GM19467 (cell line): ENCODE measurements around the gene CCDC85C.

Experiments
- ATAC-seq: cut with Tn5 transposase; IDR thresholded peaks from one replicate; pipeline ENCODE4 v1.9.1; 2021; ENCODE audit warnings: mild to moderate bottlenecking, moderate library complexity; ENCODE audit not compliant: unreplicated experiment

Gene CCDC85C

GRCh38 chr14:99575043-99576023 is 28.7 kb downstream of the CCDC85C start:
- ATAC-seq = no peak

GRCh38 chr14:99574099-99574880 is 29.7 kb downstream of the CCDC85C start:
- ATAC-seq = no peak

- ATAC-seq = no peak
Measured at GRCh38 chr14:99573436-99574098, 30.4 kb downstream of the CCDC85C start.

GRCh38 chr14:99573000-99573330 is 31.0 kb downstream of the CCDC85C start:
- ATAC-seq = no peak

- no peak for ATAC-seq
Measured at GRCh38 chr14:99572173-99572999, 31.6 kb downstream of the CCDC85C start.

GRCh38 chr14:99571303-99571986 is 32.6 kb downstream of the CCDC85C start:
- ATAC-seq = no peak

GRCh38 chr14:99570544-99571302 is 33.3 kb downstream of the CCDC85C start:
- ATAC-seq = no peak

- no peak for ATAC-seq
Measured at GRCh38 chr14:99569725-99570543, 34.1 kb downstream of the CCDC85C start.

- ATAC-seq = no peak
Measured at GRCh38 chr14:99568567-99569560, 35.1 kb downstream of the CCDC85C start.

GRCh38 chr14:99566390-99567354 is 37.3 kb downstream of the CCDC85C start:
- ATAC-seq = no peak

GRCh38 chr14:99566009-99566389 is 38.0 kb downstream of the CCDC85C start:
- ATAC-seq = no peak

GRCh38 chr14:99565383-99565782 is 38.6 kb downstream of the CCDC85C start:
- ATAC-seq = no peak

- ATAC-seq = no peak
Measured at GRCh38 chr14:99564926-99565259, 39.1 kb downstream of the CCDC85C start.

GRCh38 chr14:99564256-99564925 is 39.6 kb downstream of the CCDC85C start:
- no peak for ATAC-seq

- no peak for ATAC-seq
Measured at GRCh38 chr14:99563749-99564129, 40.3 kb downstream of the CCDC85C start.
